Panc1 (cell line): ENCODE results near the gene ARHGAP44.

Source experiments
- CTCF ChIP-seq: fragments of 450-650 bp; IDR thresholded peaks from 2 replicates; pipeline ENCODE4 v1.5.1; 2017; ENCODE audit warnings: mild to moderate bottlenecking
- POLR2AphosphoS5 ChIP-seq: IDR thresholded peaks from 2 replicates; pipeline ENCODE4 v1.6.1; 2012; ENCODE audit warnings: mild to moderate bottlenecking, low read depth, low read length, moderate library complexity
- REST ChIP-seq, 2 experiments: IDR thresholded peaks; 2 replicates each; pipeline ENCODE4 v1.6.1; 2011 to 2012; ENCODE audit warnings: low read depth in 2 of 2, control low read depth in 1 of 2, low read length in 1 of 2, mild to moderate bottlenecking in 1 of 2, moderate library complexity in 1 of 2; ENCODE audit not compliant: insufficient read depth in 1 of 2
- SIN3A ChIP-seq: IDR thresholded peaks from 2 replicates; pipeline ENCODE4 v1.6.1; 2012; ENCODE audit warnings: low read depth, mild to moderate bottlenecking, low read length, moderate library complexity, borderline replicate concordance; ENCODE audit not compliant: insufficient read depth
- TCF7L2 ChIP-seq: IDR thresholded peaks from 2 replicates; pipeline ENCODE4 v1.6.1; 2011; ENCODE audit warnings: mild to moderate bottlenecking, low read depth, low read length, inconsistent platforms

- TF ChIP-seq REST (IDR thresholded peaks at IDR 0.05; ENCODE audit: insufficient read depth in 1 of 2, low read depth in 2 of 2, low read length in 1 of 2) (no peak), POLR2AphosphoS5 (no peak), CTCF (no peak), TCF7L2 (no peak), SIN3A (no peak)
These were observed 236.4 kb downstream of the ARHGAP44 start for GRCh38 chr17:13025687-13026086.
